Chondrocyte (in vitro differentiated cells): ENCODE data around the gene DHX35. TPM values are rescaled to one million over a fixed set of nuclear protein-coding genes. Genes with fewer than 3 reads are reported as not detected.

Source experiments
- DNase-seq: peaks from one replicate; pipeline ENCODE4 v3.0.0; 2021; ENCODE audit warnings: mixed read lengths, low spot score
- H3K27ac Mint-ChIP-seq: one replicate; pipeline ENCODE4 v1.8.0; 2021; ENCODE audit warnings: mild to moderate bottlenecking, moderate library complexity, mixed read lengths; ENCODE audit not compliant: unreplicated experiment
- H3K27me3 Mint-ChIP-seq: 2 replicates; pipeline ENCODE4 v1.8.0; 2021; ENCODE audit warnings: low read depth, mixed read lengths
- H3K36me3 Mint-ChIP-seq: 2 replicates; pipeline ENCODE4 v1.8.0; 2021; ENCODE audit warnings: low read depth, mixed read lengths
- H3K4me1 Mint-ChIP-seq: 2 replicates; pipeline ENCODE4 v1.8.0; 2021; ENCODE audit warnings: low read depth, mild to moderate bottlenecking, mixed read lengths
- H3K4me3 Mint-ChIP-seq: one replicate; pipeline ENCODE4 v1.8.0; 2021; ENCODE audit warnings: mild to moderate bottlenecking, moderate library complexity, mixed read lengths; ENCODE audit not compliant: unreplicated experiment
- H3K9me3 Mint-ChIP-seq: 2 replicates; pipeline ENCODE4 v1.8.0; 2021; ENCODE audit warnings: low read depth, mixed read lengths
- CTCF ChIP-seq: fragments of 200-600 bp; sonication (generic); IDR thresholded peaks from 2 replicates; pipeline ENCODE4 v1.5.0; 2021; ENCODE audit warnings: antibody characterized with exemption, mild to moderate bottlenecking, moderate library complexity
- total RNA-seq: library from RNA; stranded (reverse); gene quantifications from 3 replicates; pipeline ENCODE4 v1.2.1, GENCODE V29; 2021

DHX35 gene
- total RNA-seq, 1 donor from 2014 or later = 7.8 TPM

- H3K27ac Mint-ChIP-seq = no peak overlapping the region
- H3K4me1 Mint-ChIP-seq = peaks cover 16% of the 10 kb centered on the region
- peak overlapping the region; percentile 77 for H3K4me3 Mint-ChIP-seq
- H3K36me3 Mint-ChIP-seq = no peaks in the 10 kb centered on the region
- H3K27me3 Mint-ChIP-seq = no peaks in the 10 kb centered on the region
- no peaks in the 10 kb centered on the region for H3K9me3 Mint-ChIP-seq
- DNase-seq = no peak
- TF ChIP-seq CTCF = no peak
Measured at GRCh38 chr20:38926934-38927616, 35.1 kb upstream of the DHX35 start.

- no peak for DNase-seq
- no peak for TF ChIP-seq CTCF
- Mint-ChIP-seq H3K9me3 (no peaks in the 10 kb centered on the region), H3K27ac (no peak overlapping the region), H3K4me1 (peaks cover 16% of the 10 kb centered on the region), H3K4me3 (peak overlapping the region; percentile 77), H3K36me3 (no peaks in the 10 kb centered on the region), H3K27me3 (no peaks in the 10 kb centered on the region)
Measured at GRCh38 chr20:38927902-38928578, 34.1 kb upstream of the DHX35 start.

GRCh38 chr20:38930242-38930569, 31.9 kb upstream of the DHX35 start:
- Mint-ChIP-seq H3K27me3 (no peaks in the 10 kb centered on the region), H3K4me1 (peaks cover 16% of the 10 kb centered on the region), H3K9me3 (no peaks in the 10 kb centered on the region), H3K4me3 (no peak overlapping the region), H3K27ac (no peak overlapping the region), H3K36me3 (no peaks in the 10 kb centered on the region)
- TF ChIP-seq CTCF = no peak
- DNase-seq = no peak

- Mint-ChIP-seq H3K4me1 (peaks cover 21% of the 10 kb centered on the region), H3K4me3 (no peak overlapping the region), H3K36me3 (no peaks in the 10 kb centered on the region), H3K27me3 (no peaks in the 10 kb centered on the region), H3K9me3 (no peaks in the 10 kb centered on the region), H3K27ac (no peak overlapping the region)
- TF ChIP-seq CTCF = no peak
- DNase-seq = no peak
Measured at GRCh38 chr20:38931984-38932383, 30.2 kb upstream of the DHX35 start.

- H3K27me3 Mint-ChIP-seq = no peaks in the 10 kb centered on the region
- TF ChIP-seq CTCF = no peak
- H3K4me1 Mint-ChIP-seq = peaks cover 19% of the 10 kb centered on the region
- no peaks in the 10 kb centered on the region for H3K9me3 Mint-ChIP-seq
- no peak overlapping the region for H3K4me3 Mint-ChIP-seq
- DNase-seq = no peak
- peak overlapping the region; percentile 36 for H3K27ac Mint-ChIP-seq
- H3K36me3 Mint-ChIP-seq = no peaks in the 10 kb centered on the region
Measured at GRCh38 chr20:38932457-38933120, 29.6 kb upstream of the DHX35 start.
